ENCODE results near the gene RNF144B.
"Not testable (repeated sequence)": the region's sequence is repeated elsewhere in the genome, so short reads cannot be mapped to it uniquely, and the experiment has no call there.

The RNF144B gene

GRCh38 chr6:18368277-18369105 lies 18.7 kb upstream of the RNF144B start:
- in situ Hi-C loops (cut with MboI; ENCODE audit: low sequenced_read_pairs), result no loop called here

GRCh38 chr6:18371010-18371409 lies 16.1 kb upstream of the RNF144B start:
- in situ Hi-C loops (cut with MboI; ENCODE audit: low sequenced_read_pairs), result no loop called here

GRCh38 chr6:18371656-18372055 lies 15.5 kb upstream of the RNF144B start:
- in situ Hi-C loops (cut with MboI; ENCODE audit: low sequenced_read_pairs), result no loop called here

- in situ Hi-C loops (cut with MboI; ENCODE audit: low sequenced_read_pairs), result no loop called here
Measured at GRCh38 chr6:18380158-18380836, 6.9 kb upstream of the RNF144B start.

- in situ Hi-C loops (cut with MboI; ENCODE audit: low sequenced_read_pairs), result no loop called here
Measured at GRCh38 chr6:18380851-18381250, 6.3 kb upstream of the RNF144B start.

GRCh38 chr6:18383441-18383840 lies 3.7 kb upstream of the RNF144B start:
- in situ Hi-C loops (cut with MboI; ENCODE audit: low sequenced_read_pairs), result no loop called here

- in situ Hi-C loops (cut with MboI; ENCODE audit: low sequenced_read_pairs), result no loop called here
Measured at GRCh38 chr6:18384621-18385020, 2.5 kb upstream of the RNF144B start.

- in situ Hi-C loops (cut with MboI; ENCODE audit: low sequenced_read_pairs), result no loop called here
Measured at GRCh38 chr6:18386298-18386976, 713 bp upstream of the RNF144B start.

GRCh38 chr6:18388271-18388670 lies 1.1 kb downstream of the RNF144B start:
- in situ Hi-C loops (cut with MboI; ENCODE audit: low sequenced_read_pairs), result no loop called here

- in situ Hi-C loops (cut with MboI; ENCODE audit: low sequenced_read_pairs), result no loop called here
Measured at GRCh38 chr6:18388942-18389341, 1.8 kb downstream of the RNF144B start.

GRCh38 chr6:18389479-18389878 lies 2.3 kb downstream of the RNF144B start:
- in situ Hi-C loops (cut with MboI; ENCODE audit: low sequenced_read_pairs), result no loop called here

GRCh38 chr6:18390476-18390875 lies 3.3 kb downstream of the RNF144B start:
- in situ Hi-C loops (cut with MboI; ENCODE audit: low sequenced_read_pairs), result no loop called here

GRCh38 chr6:18391023-18391422 lies 3.9 kb downstream of the RNF144B start:
- in situ Hi-C loops (cut with MboI; ENCODE audit: low sequenced_read_pairs), result no loop called here

GRCh38 chr6:18392346-18392877 lies 5.3 kb downstream of the RNF144B start:
- in situ Hi-C loops (cut with MboI; ENCODE audit: low sequenced_read_pairs), result no loop called here

- in situ Hi-C loops (cut with MboI; ENCODE audit: low sequenced_read_pairs), result no loop called here
Measured at GRCh38 chr6:18393698-18394097, 6.5 kb downstream of the RNF144B start.

GRCh38 chr6:18395177-18395855 lies 8.2 kb downstream of the RNF144B start:
- in situ Hi-C loops (cut with MboI; ENCODE audit: low sequenced_read_pairs), result no loop called here

- in situ Hi-C loops (cut with MboI; ENCODE audit: low sequenced_read_pairs), result no loop called here
Measured at GRCh38 chr6:18395856-18396197, 8.7 kb downstream of the RNF144B start.

GRCh38 chr6:18397701-18398100 lies 10.6 kb downstream of the RNF144B start:
- in situ Hi-C loops (cut with MboI; ENCODE audit: low sequenced_read_pairs), result no loop called here

- in situ Hi-C loops (cut with MboI; ENCODE audit: low sequenced_read_pairs), result not testable (repeated sequence)
Measured at GRCh38 chr6:18398225-18398624, 11.1 kb downstream of the RNF144B start.

GRCh38 chr6:18400831-18401446 lies 13.8 kb downstream of the RNF144B start:
- in situ Hi-C loops (cut with MboI; ENCODE audit: low sequenced_read_pairs), result no loop called here

GRCh38 chr6:18404965-18405364 lies 17.8 kb downstream of the RNF144B start:
- in situ Hi-C loops (cut with MboI; ENCODE audit: low sequenced_read_pairs), result not testable (repeated sequence)

Data from hTERT RPE-1 (cell line).